Fibroblast of mammary gland (primary cell): ENCODE results near the gene MEF2B.
"Not testable (repeated sequence)": the region's sequence is repeated elsewhere in the genome, so short reads cannot be mapped to it uniquely, and the experiment has no call there.

Experiments
- DNase-seq: peaks from one replicate; pipeline ENCODE4 v3.0.0-alpha.2; 2010; ENCODE audit warnings: low read depth
- H3K4me3 ChIP-seq: 2 replicates; pipeline ENCODE4 v1.5.1; 2011; ENCODE audit warnings: low read depth, mild to moderate bottlenecking, low read length, moderate library complexity; ENCODE audit not compliant: control insufficient read depth
- TF ChIP-seq, protein P1 (sequence below): conservative IDR thresholded peaks from 2 replicates; pipeline ENCODE4 v1.5.1; 2011; ENCODE audit warnings: low read depth, low read length, inconsistent platforms; ENCODE audit not compliant: control insufficient read depth, insufficient read depth

MEF2B gene

DNA sequence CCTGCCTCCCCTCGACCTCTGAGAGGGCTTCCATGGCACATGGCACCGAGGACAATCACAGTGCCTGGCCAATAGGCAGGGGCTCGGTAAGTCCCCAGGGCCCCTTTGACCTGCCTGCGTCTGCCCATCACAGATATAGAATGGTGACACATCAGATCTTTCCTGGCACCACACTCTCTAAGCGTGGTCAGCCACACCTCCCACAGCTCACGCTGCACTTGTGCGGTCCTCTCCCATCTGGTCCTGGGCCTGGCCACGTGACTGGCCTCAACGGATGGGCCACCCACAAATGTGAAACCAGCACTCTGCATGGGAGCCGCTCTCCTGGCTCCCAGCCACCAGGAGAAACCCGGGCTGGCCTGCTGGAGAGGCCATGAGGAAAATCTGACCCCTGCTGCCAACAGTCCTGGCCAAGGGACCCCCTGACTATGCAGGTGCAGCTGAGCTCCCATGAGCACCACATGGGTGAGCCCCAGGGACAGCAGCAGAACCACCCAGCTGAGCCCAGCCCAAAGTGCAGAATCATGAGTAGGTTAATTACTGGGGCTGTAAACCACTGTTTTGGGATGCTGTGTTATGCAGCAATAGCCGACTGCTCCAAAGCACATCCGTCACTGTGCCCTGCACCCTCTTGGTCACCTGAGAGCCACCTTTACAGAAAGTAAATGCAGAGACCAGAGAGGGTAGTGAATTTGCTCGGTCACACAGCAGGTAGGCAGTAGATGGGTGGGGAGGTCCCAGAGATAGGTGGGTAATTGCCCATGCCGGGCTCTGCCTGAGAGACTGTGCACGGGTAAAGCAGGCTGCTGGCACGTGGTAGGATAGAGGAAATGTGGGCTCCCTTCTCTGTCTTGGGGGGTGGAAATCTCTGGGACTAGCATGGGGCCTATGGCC lies 9.7 kb upstream of the MEF2B start:
- no peak overlapping the region for H3K4me3 ChIP-seq
- DNase-seq: peak; percentile 20
- TF ChIP-seq, protein P1, sequence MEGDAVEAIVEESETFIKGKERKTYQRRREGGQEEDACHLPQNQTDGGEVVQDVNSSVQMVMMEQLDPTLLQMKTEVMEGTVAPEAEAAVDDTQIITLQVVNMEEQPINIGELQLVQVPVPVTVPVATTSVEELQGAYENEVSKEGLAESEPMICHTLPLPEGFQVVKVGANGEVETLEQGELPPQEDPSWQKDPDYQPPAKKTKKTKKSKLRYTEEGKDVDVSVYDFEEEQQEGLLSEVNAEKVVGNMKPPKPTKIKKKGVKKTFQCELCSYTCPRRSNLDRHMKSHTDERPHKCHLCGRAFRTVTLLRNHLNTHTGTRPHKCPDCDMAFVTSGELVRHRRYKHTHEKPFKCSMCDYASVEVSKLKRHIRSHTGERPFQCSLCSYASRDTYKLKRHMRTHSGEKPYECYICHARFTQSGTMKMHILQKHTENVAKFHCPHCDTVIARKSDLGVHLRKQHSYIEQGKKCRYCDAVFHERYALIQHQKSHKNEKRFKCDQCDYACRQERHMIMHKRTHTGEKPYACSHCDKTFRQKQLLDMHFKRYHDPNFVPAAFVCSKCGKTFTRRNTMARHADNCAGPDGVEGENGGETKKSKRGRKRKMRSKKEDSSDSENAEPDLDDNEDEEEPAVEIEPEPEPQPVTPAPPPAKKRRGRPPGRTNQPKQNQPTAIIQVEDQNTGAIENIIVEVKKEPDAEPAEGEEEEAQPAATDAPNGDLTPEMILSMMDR: no peak

DNA sequence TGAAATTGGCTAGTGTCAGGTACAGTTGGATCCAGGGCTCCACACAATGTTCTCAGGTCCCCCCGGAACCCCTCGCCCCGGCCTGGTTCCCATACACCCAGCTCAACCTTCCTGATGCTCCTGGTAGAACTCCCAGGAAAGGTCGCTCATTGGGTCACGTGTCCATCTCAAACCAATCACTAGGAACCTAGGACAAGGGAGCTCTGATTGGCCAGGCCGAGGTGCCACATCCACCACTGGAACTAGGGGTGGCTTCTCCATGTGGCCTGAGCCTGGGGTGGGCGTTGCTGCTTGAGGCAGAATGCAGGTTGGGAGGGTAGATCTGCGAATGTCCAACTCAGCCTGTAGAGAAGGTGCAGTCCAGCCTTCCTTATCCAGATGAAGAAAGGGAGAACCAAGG lies 6.9 kb upstream of the MEF2B start:
- TF ChIP-seq, protein P1: no peak
- no peak overlapping the region for H3K4me3 ChIP-seq
- DNase-seq: peak; percentile 13

DNA sequence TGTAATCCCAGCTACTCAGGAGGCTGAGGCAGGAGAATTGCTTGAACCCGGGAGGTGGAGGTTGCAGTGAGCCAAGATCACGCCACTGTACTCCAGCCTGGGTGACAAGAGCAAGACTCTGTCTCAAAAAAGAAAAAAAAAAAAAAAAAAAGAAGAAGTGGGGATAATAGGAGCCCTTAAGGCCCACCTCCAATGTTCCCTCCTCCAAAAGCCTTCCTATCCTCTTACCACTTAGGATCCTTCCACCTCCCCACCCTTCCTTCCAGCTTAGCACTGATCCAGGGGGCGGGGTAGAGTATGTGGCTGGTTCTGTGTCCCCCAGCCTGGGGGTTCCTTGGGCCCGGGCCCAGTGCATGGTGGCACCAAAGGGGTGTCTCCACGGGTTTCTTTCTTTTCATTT lies 3.2 kb upstream of the MEF2B start:
- DNase-seq, H3K4me3 ChIP-seq: not testable (repeated sequence)

DNA sequence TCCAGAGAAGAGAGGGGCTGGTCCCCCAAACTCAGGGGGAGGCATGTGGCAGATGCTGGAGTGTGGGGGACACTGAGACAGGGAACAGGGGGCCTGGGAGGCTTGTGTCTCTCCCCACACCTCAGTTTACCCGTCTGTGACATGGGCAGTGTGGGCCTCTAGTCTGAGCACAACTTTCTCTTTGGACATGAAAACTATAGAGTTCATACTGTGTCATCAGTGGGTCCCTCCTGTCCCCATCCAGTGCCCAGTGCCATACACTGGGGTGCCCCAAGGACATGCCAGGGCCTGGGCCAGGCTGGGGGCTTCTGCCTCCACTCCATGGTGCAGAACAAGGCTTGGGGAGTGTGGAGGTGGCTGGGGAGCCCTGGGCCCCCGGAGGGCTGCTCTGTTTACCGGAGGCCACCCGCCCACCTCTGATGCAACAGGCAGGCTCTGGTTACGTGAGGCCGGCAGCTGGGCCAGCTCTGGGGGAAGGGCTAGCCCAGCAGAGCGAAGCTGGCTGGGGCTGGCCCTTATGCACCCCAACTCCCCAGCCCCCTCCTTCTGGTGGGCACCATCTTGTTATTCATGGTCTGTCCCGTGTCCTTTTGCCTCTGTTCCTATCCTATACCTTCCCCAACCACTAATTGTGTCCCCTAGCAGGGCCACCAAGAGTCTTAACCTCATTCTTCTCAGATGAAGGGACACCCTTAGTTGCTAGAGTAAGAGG lies 1.9 kb upstream of the MEF2B start:
- TF ChIP-seq, protein P1: no peak
- H3K4me3 ChIP-seq: no peak overlapping the region
- peak; percentile 42 for DNase-seq

DNA sequence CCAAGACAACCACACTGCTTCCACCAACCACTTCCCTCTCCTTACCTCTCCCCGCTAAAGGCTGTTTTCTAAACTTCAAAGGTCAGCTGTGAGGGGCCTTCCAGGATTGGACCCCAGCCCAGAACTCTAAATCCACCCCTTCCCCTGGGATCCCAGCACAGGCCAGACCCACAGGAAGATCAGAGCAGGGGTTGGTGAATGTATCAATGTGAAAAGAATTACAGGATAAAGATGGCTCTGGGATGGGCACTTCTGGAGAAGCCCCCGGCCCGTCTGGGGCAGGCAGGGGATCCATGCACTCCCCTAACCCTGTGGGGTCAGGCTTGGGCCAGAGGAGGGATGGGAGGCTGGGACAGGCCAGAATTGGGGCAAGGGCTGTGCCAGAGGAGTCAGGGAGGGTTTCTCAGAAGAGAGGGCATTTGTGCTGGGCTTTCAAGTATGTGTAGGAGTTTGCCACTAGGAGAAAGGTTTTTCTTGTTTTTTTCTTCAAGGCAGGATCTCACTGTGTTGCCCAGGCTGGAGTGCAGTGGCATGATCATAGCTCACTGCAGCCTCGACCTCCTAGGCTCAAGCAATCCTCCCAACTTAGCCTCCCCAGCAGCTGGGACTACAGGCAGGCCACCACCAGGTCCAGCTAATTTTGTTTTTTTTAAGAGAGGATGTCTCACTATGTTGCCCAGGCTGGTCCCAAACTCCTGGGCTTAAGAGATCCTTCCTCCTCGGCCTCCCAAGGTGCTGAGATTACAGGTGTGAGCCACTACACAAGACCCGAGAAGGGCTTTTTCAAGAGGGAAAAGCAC lies 1.0 kb upstream of the MEF2B start:
- DNase-seq: no peak
- no peak overlapping the region for H3K4me3 ChIP-seq
- TF ChIP-seq, protein P1: no peak

DNA sequence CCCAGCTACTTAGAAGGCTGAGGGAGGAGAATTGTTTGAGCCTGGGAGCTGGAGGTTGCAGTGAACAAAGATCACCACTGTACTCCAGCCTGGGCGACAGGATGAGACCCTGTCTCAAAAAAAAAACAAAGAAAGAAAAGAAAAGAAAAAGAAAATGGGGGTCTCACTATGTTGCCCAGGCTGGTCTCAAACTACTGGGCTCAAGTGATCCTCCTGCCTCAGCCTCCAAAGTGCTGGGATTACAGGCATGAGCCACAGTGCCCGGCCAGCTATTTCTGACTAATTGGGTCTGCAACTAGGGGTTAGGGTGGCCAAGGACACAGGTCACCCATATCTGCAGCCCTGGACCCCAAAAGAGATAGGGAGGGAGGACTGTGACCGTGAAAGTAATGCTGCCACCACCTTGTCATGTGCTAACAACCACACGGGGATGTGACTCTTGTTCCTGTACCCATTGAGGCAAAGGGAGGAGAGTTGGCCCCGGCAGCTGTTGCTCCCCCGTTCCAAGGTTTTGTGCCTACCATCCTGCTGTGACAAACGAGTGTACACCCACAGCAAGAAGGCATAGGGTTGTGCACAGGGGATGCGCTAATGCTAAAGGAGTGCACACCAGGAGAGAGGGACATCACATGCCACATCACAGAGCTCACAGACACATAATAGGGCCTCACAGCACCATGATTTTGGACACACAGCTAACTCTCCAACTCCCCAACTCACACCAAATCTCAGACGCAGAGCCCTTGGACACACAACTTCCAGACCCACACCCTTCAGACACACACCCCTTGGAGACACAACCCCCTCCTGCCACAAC lies 619 bp downstream of the MEF2B start:
- no peak for DNase-seq
- TF ChIP-seq, protein P1: no peak
- H3K4me3 ChIP-seq: no peak overlapping the region
